Cardiac septum (tissue), 1 donor: ENCODE results near the gene OCEL1. TPM values are rescaled to one million over a fixed set of nuclear protein-coding genes. Genes with fewer than 3 reads are reported as not detected.
A peak's percentile ranks its signal among the peaks of the same experiment; 100 is the strongest.
"Not testable (repeated sequence)": the region's sequence is repeated elsewhere in the genome, so short reads cannot be mapped to it uniquely, and the experiment has no call there.

Experiments used
- DNase-seq: peaks from one replicate; pipeline ENCODE4 v3.0.0-alpha.2; 2020; ENCODE audit warnings: low spot score
- intact Hi-C: fragments of 100-400 bp; cut with DNase I; formaldehyde crosslinking; loops from one replicate; pipeline ENCODE4 v1.14.0; 2022
- total RNA-seq: library from RNA; stranded (reverse); fragmentation: NEBNext Ultra II Directional; extraction: Animal tissue kit (Norgen Biotek cat#: 25700); gene quantifications from one replicate; pipeline ENCODE4 v1.2.1, GENCODE V29; 2021
- donor health status: DM: no; HTN: no; CAD: no.

OCEL1 gene
- total RNA-seq, 1 donor from 2014 or later, result 18.8 TPM

DNA sequence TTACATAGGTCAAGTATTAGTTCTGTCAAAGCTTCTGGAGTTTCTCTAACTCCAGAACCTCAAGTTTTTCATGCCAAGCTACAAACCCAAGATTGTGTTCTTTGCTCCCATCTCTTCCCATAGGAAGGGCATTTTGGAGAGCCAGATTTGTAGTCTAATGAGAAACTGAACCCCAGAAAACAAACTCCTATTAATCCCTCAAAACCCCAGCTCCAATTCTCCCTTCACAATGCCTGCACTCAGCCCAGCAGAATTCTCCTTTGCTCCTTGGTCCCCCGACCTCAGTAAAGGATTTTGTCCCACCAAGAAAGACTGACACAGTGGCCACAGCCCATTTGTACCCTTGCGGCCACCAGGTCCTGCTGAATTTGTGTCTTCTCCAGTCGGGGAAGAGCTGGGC is 30.1 kb downstream of the OCEL1 start:
- DNase-seq, result no peak
- intact Hi-C loops, result no loop called here

GRCh38 chr19:17259118-17259780 is 33.2 kb downstream of the OCEL1 start:
- intact Hi-C loops, result no loop called here
- DNase-seq, result no peak

GRCh38 chr19:17259934-17260333 is 33.9 kb downstream of the OCEL1 start:
- DNase-seq, result no peak
- intact Hi-C loops, result no loop called here

DNA sequence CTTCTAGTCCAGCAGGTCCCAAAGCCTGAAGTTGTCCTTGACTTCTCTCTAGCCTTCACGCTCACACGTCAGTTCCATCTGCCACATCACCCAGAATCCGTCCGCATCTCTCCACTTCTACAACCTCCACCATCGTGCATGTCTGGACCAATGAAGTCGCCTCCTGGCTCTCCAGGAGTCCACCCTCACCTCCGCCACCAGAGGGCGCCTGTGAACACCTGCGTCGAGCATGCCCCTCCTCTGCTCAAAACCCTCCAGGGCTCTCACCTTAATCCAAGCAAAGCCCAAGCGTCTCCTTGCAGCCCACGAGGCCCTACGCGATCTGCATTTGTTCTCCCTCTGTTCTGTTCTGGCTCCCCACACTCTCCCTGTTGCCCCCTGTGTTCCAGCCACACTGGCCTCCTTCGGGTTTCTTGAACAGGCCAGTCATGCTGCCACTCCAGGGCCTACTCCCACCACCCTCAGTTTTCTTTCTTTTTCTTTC is 34.9 kb downstream of the OCEL1 start:
- intact Hi-C loops, result no loop called here
- peak; percentile 90 for DNase-seq

DNA sequence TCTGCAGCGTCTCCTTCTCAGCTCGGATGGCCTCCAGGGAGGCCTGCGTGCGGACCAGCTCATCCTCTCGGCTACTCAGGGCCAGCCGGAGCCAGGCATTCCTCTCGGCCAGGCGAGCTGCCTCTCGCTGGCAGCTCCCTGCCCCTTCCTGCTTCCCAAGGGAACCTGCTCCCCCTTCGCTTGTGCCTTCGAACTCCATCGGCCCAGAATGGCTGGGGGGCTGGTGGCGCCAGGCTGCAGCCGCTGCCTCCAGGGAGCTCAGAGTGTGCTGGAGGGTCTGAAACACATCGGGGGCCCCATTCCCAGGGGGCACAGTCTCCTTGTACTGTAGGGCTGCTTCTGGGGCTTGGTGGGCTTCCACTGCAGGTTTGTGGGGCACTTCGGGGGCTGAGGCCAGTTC is 36.5 kb downstream of the OCEL1 start:
- DNase-seq, result no peak
- intact Hi-C loops, result no loop called here

GRCh38 chr19:17263712-17264640 is 38.0 kb downstream of the OCEL1 start:
- DNase-seq, result no peak
- intact Hi-C loops, result no loop called here

GRCh38 chr19:17264641-17264979 is 38.6 kb downstream of the OCEL1 start, which contains the start of gene USHBP1:
TSS of gene USHBP1 (minus strand) at chr19:17264745. CDS start at chr19:17264299, 446 bp downstream.
- intact Hi-C loops, result no loop called here
- no peak for DNase-seq

DNA sequence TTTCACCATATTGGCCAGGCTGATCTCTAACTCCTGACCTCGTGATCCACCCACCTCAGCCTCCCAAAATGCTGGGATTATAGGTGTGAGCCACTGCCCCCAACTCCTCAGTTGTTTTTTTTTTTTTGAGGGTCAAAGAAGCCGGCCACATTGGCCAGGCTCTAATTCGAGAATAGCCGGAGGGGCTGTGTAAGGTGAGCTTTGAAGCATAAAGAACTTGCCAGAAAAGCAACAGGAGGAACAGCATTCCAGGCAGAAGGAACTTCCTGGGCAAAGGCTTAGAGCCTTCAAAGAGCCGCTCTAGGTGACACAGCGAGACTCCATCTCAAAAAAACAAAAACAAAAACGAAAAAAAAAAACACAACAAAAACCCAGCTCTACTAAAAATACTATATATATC is 40.0 kb downstream of the OCEL1 start:
- intact Hi-C loops, result loop anchor here (2.0 kb wide), 1 partner anchor 51 kb away; the partner anchor contains the start of gene USE1
- no peak for DNase-seq

DNA sequence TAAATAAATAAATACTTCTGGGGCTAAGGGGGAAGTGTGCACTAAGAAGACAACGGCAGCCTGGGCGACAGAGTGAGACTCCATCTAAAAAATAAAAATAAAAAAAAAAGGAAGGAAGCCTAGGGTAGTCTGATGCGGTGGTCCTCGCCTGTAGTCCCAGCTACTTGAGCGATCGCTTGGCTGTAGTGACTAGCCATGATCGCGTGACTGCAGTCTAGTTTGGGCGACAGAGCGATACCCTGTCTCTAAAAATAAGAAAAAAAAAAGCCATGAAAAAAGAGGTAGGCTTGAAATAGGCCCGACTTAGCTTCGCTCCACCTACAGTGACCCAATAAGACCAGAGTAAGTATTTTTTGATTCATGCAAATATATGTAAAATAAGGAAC is 40.6 kb downstream of the OCEL1 start:
- DNase-seq, result no peak
- intact Hi-C loops, result loop anchor here (2.0 kb wide), 1 partner anchor 52 kb away; the partner anchor contains the start of gene USE1

- intact Hi-C loops, result loop anchor here (2.0 kb wide), 1 partner anchor 52 kb away; the partner anchor contains the start of gene USE1
- DNase-seq, result peak; percentile 97
Observed at GRCh38 chr19:17266975-17267788, 41.2 kb downstream of the OCEL1 start, which contains the start of gene BABAM1. TSS of gene BABAM1 (plus strand) at chr19:17267443. CDS start at chr19:17268807, 1,364 bp downstream.

GRCh38 chr19:17268754-17269153 is 42.7 kb downstream of the OCEL1 start:
- intact Hi-C loops, result no loop called here
- no peak for DNase-seq

GRCh38 chr19:17274892-17275291 is 48.9 kb downstream of the OCEL1 start:
- intact Hi-C loops, result not testable (repeated sequence)

GRCh38 chr19:17275441-17276175 is 49.6 kb downstream of the OCEL1 start:
- no peak for DNase-seq
- intact Hi-C loops, result no loop called here

More at GRCh38 chr19:17274892-17275291, 48.9 kb downstream of the OCEL1 start:
- DNase-seq, result not testable (repeated sequence)

Other genes with a start within 250 kb of the OCEL1 start
- 7.1 TPM for gene CPAMD8, start 199.4 kb upstream of the OCEL1 start, total RNA-seq
- 2.6 TPM for gene HAUS8, start 150.8 kb upstream of the OCEL1 start, total RNA-seq
- gene MYO9B, start 150.4 kb upstream of the OCEL1 start, total RNA-seq, result 35.6 TPM
- 29.1 TPM for gene USE1, start 10.9 kb upstream of the OCEL1 start, total RNA-seq
- gene NR2F6, start 19.7 kb downstream of the OCEL1 start, total RNA-seq, result 50.5 TPM
- 4.7 TPM for gene USHBP1, start 38.5 kb downstream of the OCEL1 start, total RNA-seq
- gene BABAM1, start 41.2 kb downstream of the OCEL1 start, total RNA-seq, result 70.5 TPM
- 0.30 TPM for gene ANKLE1, start 55.7 kb downstream of the OCEL1 start, total RNA-seq
- 8.6 TPM for gene ABHD8, start 77.2 kb downstream of the OCEL1 start, total RNA-seq
- 136 TPM for gene MRPL34, start 79.6 kb downstream of the OCEL1 start, total RNA-seq
- 38.8 TPM for gene DDA1, start 83.3 kb downstream of the OCEL1 start, total RNA-seq
- 7.3 TPM for gene ANO8, start 108.6 kb downstream of the OCEL1 start, total RNA-seq
- 9.8 TPM for gene GTPBP3, start 111.3 kb downstream of the OCEL1 start, total RNA-seq
- gene PLVAP, start 151.1 kb downstream of the OCEL1 start, total RNA-seq, result 32.8 TPM
- gene CCDC194, start 168.0 kb downstream of the OCEL1 start, total RNA-seq, result 0.40 TPM
- 29.8 TPM for gene BST2, start 179.4 kb downstream of the OCEL1 start, total RNA-seq
- 14.3 TPM for gene MVB12A, start 193.8 kb downstream of the OCEL1 start, total RNA-seq
- gene TMEM221, start 222.4 kb downstream of the OCEL1 start, total RNA-seq, result not detected
- 0.59 TPM for gene NXNL1, start 234.7 kb downstream of the OCEL1 start, total RNA-seq
- gene SLC27A1, start 244.3 kb downstream of the OCEL1 start, total RNA-seq, result 35.9 TPM